ENCODE measurements around the gene FAM222A. TPM values are rescaled to one million over a fixed set of nuclear protein-coding genes. Genes with fewer than 3 reads are reported as not detected.

The FAM222A gene
- polyA plus RNA-seq, 1 donor from 2014 or later: 8.5 TPM

DNA sequence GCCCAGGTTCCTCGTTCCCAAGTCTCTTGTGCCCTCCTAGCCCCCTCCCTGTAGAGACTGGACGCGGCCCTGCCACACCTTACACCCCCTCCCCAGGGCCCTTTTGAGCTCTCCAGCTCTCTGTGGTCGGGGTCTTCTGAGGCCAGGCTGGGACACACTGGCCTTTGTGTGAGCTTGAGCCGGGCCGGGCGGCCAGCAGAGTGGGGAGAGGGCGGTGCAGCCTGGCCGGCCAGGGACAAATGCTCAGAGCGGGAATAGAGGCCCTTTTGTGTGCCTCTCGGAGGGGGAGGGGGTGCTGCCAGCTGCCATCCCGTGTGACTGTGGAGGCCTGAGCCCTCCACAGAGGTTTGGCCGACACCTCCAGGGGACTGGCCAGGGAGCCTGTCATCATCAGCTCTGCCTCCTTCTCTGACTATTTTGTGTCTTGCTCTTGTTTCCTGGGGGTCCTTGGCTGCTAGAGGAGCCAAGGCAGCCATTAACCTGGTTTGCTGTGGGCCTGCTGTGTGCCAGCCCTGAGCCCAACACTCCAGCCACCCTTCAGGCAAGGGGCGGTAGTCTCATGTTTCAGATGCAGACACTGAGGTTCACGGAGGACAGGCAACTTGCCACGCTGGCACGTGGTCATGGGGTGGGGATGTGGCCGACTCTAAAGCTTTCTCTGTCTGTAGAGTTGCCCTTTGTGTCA, 13.6 kb downstream of the FAM222A start:
- no peak overlapping the region for H3K4me3 ChIP-seq (ENCODE audit: low read length)
- no peaks in the 10 kb centered on the region for H3K9me2 ChIP-seq (ENCODE audit: insufficient read depth, low read length)
- no peaks in the 10 kb centered on the region for H3F3A ChIP-seq (ENCODE audit: insufficient read depth, low read length, poor library complexity, severe bottlenecking)
- H3K36me3 ChIP-seq (ENCODE audit: insufficient read depth, low read length): no peaks in the 10 kb centered on the region
- TF ChIP-seq TAF1 (IDR thresholded peaks at IDR 0.05; ENCODE audit: low read depth): no peak
- no peak for TF ChIP-seq EZH2 (IDR thresholded peaks at IDR 0.05; ENCODE audit: borderline replicate concordance, insufficient read depth, low read length, poor library complexity, severe bottlenecking)
- no peak for TF ChIP-seq MXI1 (conservative IDR thresholded peaks at IDR 0.05; ENCODE audit: poor library complexity, severe bottlenecking)
- TF ChIP-seq, protein P1, sequence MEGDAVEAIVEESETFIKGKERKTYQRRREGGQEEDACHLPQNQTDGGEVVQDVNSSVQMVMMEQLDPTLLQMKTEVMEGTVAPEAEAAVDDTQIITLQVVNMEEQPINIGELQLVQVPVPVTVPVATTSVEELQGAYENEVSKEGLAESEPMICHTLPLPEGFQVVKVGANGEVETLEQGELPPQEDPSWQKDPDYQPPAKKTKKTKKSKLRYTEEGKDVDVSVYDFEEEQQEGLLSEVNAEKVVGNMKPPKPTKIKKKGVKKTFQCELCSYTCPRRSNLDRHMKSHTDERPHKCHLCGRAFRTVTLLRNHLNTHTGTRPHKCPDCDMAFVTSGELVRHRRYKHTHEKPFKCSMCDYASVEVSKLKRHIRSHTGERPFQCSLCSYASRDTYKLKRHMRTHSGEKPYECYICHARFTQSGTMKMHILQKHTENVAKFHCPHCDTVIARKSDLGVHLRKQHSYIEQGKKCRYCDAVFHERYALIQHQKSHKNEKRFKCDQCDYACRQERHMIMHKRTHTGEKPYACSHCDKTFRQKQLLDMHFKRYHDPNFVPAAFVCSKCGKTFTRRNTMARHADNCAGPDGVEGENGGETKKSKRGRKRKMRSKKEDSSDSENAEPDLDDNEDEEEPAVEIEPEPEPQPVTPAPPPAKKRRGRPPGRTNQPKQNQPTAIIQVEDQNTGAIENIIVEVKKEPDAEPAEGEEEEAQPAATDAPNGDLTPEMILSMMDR (IDR thresholded peaks at IDR 0.05; ENCODE audit: poor library complexity, severe bottlenecking): no peak
- TF ChIP-seq RAD21 (conservative IDR thresholded peaks at IDR 0.05): no peak
- no peak for TF ChIP-seq EP300 (conservative IDR thresholded peaks at IDR 0.05; ENCODE audit: poor library complexity, severe bottlenecking)
- TF ChIP-seq SMC3 (conservative IDR thresholded peaks at IDR 0.05; ENCODE audit: poor library complexity): no peak
- no peak for TF ChIP-seq POLR2AphosphoS5 (IDR thresholded peaks at IDR 0.05)
- TF ChIP-seq, protein P2, sequence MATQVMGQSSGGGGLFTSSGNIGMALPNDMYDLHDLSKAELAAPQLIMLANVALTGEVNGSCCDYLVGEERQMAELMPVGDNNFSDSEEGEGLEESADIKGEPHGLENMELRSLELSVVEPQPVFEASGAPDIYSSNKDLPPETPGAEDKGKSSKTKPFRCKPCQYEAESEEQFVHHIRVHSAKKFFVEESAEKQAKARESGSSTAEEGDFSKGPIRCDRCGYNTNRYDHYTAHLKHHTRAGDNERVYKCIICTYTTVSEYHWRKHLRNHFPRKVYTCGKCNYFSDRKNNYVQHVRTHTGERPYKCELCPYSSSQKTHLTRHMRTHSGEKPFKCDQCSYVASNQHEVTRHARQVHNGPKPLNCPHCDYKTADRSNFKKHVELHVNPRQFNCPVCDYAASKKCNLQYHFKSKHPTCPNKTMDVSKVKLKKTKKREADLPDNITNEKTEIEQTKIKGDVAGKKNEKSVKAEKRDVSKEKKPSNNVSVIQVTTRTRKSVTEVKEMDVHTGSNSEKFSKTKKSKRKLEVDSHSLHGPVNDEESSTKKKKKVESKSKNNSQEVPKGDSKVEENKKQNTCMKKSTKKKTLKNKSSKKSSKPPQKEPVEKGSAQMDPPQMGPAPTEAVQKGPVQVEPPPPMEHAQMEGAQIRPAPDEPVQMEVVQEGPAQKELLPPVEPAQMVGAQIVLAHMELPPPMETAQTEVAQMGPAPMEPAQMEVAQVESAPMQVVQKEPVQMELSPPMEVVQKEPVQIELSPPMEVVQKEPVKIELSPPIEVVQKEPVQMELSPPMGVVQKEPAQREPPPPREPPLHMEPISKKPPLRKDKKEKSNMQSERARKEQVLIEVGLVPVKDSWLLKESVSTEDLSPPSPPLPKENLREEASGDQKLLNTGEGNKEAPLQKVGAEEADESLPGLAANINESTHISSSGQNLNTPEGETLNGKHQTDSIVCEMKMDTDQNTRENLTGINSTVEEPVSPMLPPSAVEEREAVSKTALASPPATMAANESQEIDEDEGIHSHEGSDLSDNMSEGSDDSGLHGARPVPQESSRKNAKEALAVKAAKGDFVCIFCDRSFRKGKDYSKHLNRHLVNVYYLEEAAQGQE (IDR thresholded peaks at IDR 0.05; ENCODE audit: borderline replicate concordance): no peak
- H3K4me2 ChIP-seq (ENCODE audit: low read length): no peak overlapping the region
- H3K27ac ChIP-seq (ENCODE audit: low read length): no peak overlapping the region
- no peaks in the 10 kb centered on the region for H4K20me1 ChIP-seq (ENCODE audit: insufficient read depth)
- H3K9me3 ChIP-seq (ENCODE audit: low read length): no peaks in the 10 kb centered on the region
- H3K79me2 ChIP-seq (replicated peaks; ENCODE audit: insufficient read depth, low read length): peaks cover 39% of the 10 kb centered on the region
- no peak overlapping the region for H2AFZ ChIP-seq (ENCODE audit: low read depth, low read length)
- no peaks in the 10 kb centered on the region for H3K27me3 ChIP-seq (ENCODE audit: insufficient read depth, low read depth, low read length)
- H3K9ac ChIP-seq (ENCODE audit: low read length): no peak overlapping the region

DNA sequence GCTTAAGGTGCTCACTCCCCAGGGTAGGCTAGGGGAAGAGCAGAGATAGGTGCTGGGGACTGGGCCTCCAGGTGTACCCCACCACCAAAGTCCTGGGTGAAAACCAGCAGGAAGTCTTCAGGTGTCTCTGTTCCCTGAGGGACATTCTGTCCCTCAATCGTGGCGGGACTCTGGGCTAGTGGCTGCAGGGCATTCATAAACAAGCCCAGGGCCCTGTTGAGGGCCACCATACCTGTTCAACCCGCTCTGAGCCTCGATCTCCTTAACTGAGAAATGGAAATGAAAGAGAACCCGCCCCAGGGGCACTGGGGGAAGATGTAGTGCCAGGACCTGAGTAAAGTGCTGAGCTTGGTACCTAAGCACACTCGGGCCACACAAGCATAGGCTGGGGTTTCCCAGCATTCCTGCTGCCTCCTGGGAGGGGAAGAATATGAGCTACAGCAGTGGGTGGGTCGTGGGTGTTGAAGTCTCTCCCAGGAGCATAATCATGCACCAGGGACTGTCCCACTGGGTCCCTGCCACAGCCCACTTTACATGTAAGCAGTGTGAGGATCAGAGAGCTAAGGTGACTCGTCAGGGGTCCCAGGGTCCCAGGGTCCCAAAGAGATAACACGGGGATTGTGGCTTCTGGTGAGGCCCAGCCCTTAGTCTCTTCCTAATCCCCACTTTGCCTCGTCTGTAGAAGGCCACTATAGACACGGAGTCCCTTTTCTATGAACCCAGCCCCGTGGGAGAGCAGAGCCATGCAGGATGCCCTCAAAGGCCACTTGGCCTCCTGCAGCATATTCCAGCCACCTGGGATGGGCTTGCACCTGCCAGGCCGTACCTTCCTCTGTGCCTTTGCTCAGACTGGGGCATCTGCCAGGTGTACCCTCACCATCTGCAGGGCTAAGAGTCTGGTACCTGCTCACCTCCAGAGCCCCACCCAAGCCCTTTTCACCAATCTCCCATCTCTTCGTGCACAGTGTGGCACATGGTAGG, 14.4 kb downstream of the FAM222A start:
- no peaks in the 10 kb centered on the region for H3K9me3 ChIP-seq (ENCODE audit: low read length)
- H3F3A ChIP-seq (ENCODE audit: insufficient read depth, low read length, poor library complexity, severe bottlenecking): no peaks in the 10 kb centered on the region
- H3K9ac ChIP-seq (ENCODE audit: low read length): no peak overlapping the region
- H3K36me3 ChIP-seq (ENCODE audit: insufficient read depth, low read length): no peaks in the 10 kb centered on the region
- no peaks in the 10 kb centered on the region for H3K27me3 ChIP-seq (ENCODE audit: insufficient read depth, low read depth, low read length)
- no peak for TF ChIP-seq POLR2AphosphoS5 (IDR thresholded peaks at IDR 0.05)
- TF ChIP-seq RAD21 (conservative IDR thresholded peaks at IDR 0.05): no peak
- TF ChIP-seq TAF1 (IDR thresholded peaks at IDR 0.05; ENCODE audit: low read depth): no peak
- TF ChIP-seq, protein P2 (IDR thresholded peaks at IDR 0.05; ENCODE audit: borderline replicate concordance): no peak
- TF ChIP-seq SMC3 (conservative IDR thresholded peaks at IDR 0.05; ENCODE audit: poor library complexity): no peak
- TF ChIP-seq, protein P1 (IDR thresholded peaks at IDR 0.05; ENCODE audit: poor library complexity, severe bottlenecking): no peak
- no peak for TF ChIP-seq EP300 (conservative IDR thresholded peaks at IDR 0.05; ENCODE audit: poor library complexity, severe bottlenecking)
- TF ChIP-seq EZH2 (IDR thresholded peaks at IDR 0.05; ENCODE audit: borderline replicate concordance, insufficient read depth, low read length, poor library complexity, severe bottlenecking): no peak
- no peak for TF ChIP-seq MXI1 (conservative IDR thresholded peaks at IDR 0.05; ENCODE audit: poor library complexity, severe bottlenecking)
- H3K27ac ChIP-seq (ENCODE audit: low read length): no peak overlapping the region
- no peaks in the 10 kb centered on the region for H3K9me2 ChIP-seq (ENCODE audit: insufficient read depth, low read length)
- H3K4me3 ChIP-seq (ENCODE audit: low read length): no peak overlapping the region
- H3K4me2 ChIP-seq (ENCODE audit: low read length): no peak overlapping the region
- no peak overlapping the region for H2AFZ ChIP-seq (ENCODE audit: low read depth, low read length)
- peaks cover 35% of the 10 kb centered on the region for H3K79me2 ChIP-seq (replicated peaks; ENCODE audit: insufficient read depth, low read length)
- no peaks in the 10 kb centered on the region for H4K20me1 ChIP-seq (ENCODE audit: insufficient read depth)

Measured in neural cell (in vitro differentiated cells).